ENCODE data around the gene KCNB1.

KCNB1 gene

DNA sequence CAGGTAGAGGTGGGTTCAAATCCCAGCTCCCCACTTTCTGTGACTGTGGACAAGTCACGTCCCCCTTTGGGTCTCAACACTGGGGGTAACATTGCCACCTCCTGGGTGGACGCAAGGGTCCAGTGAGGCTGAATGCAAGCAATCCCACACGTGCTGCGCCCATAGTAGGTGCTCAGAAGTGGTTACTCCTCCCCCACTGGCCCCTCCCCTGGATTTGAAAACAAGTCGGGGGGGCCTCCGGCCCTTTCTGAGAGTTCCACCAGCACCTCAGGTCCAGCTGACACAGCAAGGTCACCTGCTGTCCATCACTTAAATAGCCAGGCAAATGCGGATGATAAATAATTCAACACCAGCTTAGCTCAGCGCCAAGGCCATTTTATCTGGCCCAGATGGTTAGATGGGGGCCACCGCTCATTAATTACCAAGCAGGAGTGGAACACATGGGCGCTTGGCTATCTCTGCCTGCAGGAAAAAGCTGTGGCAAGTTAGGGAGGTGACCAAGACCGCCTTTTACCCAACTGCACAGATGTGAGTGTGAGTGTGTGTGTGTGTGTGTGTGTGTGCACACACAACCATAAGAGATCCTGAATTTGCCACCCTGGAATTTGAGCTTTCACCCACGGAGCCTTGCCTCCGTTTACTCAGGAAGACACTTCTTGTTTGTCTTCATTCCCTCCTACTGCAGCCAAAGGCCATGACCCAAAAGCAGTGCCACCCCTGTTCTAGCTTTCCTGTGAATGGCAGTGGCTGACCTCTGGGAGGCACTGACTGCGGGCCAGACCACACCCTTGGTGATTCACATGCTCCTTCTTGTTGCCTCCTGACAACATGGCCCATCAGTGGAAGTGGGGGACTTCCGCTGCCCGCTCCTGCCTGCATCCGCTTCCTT, 34.7 kb upstream of the KCNB1 start:
- H3K4me3 ChIP-seq (ENCODE audit: low read depth, low read length) = no peak overlapping the region
- TF ChIP-seq POLR2A (IDR thresholded peaks at IDR 0.05; ENCODE audit: extremely low read depth, insufficient read length) (no peak), MYC (IDR thresholded peaks at IDR 0.05; ENCODE audit: low read depth, low read length) (no peak)
- TF ChIP-seq, protein P1, sequence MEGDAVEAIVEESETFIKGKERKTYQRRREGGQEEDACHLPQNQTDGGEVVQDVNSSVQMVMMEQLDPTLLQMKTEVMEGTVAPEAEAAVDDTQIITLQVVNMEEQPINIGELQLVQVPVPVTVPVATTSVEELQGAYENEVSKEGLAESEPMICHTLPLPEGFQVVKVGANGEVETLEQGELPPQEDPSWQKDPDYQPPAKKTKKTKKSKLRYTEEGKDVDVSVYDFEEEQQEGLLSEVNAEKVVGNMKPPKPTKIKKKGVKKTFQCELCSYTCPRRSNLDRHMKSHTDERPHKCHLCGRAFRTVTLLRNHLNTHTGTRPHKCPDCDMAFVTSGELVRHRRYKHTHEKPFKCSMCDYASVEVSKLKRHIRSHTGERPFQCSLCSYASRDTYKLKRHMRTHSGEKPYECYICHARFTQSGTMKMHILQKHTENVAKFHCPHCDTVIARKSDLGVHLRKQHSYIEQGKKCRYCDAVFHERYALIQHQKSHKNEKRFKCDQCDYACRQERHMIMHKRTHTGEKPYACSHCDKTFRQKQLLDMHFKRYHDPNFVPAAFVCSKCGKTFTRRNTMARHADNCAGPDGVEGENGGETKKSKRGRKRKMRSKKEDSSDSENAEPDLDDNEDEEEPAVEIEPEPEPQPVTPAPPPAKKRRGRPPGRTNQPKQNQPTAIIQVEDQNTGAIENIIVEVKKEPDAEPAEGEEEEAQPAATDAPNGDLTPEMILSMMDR (IDR thresholded peaks at IDR 0.05; ENCODE audit: low read depth, low read length) = no peak
- TF ChIP-seq, protein P2, sequence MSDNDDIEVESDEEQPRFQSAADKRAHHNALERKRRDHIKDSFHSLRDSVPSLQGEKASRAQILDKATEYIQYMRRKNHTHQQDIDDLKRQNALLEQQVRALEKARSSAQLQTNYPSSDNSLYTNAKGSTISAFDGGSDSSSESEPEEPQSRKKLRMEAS (IDR thresholded peaks at IDR 0.05; ENCODE audit: low read depth, low read length) = no peak
- no peak for DNase-seq (ENCODE audit: low read depth)

DNA sequence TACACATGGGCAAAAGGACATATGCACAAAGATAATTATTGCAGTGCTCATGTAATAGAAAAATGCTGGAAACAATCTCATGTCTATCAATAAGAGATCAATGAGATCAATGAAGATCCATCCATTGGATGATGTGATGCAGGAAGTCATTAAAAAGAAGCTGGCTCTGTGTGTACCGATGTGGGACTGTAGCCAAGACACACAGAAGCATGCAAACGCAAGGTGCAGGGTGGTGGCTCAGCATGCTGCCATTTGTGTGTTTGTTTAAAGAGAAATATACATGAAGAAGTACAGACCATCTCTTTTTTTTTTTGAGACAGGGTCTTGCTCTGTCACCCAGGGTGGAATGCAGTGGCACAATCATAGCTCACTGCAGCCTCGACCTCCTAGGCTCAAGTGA, 33.1 kb upstream of the KCNB1 start:
- DNase-seq (ENCODE audit: low read depth) = no peak
- TF ChIP-seq MYC (IDR thresholded peaks at IDR 0.05; ENCODE audit: low read depth, low read length) (no peak), POLR2A (IDR thresholded peaks at IDR 0.05; ENCODE audit: extremely low read depth, insufficient read length) (no peak)
- TF ChIP-seq, protein P1 (IDR thresholded peaks at IDR 0.05; ENCODE audit: low read depth, low read length) = no peak
- TF ChIP-seq, protein P2 (IDR thresholded peaks at IDR 0.05; ENCODE audit: low read depth, low read length) = no peak
- no peak overlapping the region for H3K4me3 ChIP-seq (ENCODE audit: low read depth, low read length)

DNA sequence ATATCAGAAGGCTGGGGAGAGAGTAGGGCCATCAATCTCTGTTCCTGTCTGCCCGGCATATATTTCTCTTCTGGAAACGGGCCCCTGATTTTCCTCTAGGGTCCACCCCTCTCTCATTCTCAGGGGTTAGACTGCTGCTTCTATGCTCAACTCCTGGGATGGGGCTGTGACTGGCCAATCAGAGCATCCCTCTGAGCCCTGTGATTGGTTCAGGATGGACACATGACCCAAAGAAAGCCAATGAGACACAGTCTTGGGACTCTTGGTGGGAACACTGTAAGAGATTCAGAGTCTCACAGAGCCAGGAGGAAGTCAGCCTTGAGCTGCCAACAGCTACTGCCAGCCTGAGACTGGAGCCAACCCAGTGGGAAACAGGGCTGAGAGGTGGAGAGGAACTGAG, 31.0 kb upstream of the KCNB1 start:
- TF ChIP-seq, protein P1 (IDR thresholded peaks at IDR 0.05; ENCODE audit: low read depth, low read length) = no peak
- no peak for TF ChIP-seq POLR2A (IDR thresholded peaks at IDR 0.05; ENCODE audit: extremely low read depth, insufficient read length)
- TF ChIP-seq MYC (IDR thresholded peaks at IDR 0.05; ENCODE audit: low read depth, low read length) = no peak
- TF ChIP-seq, protein P2 (IDR thresholded peaks at IDR 0.05; ENCODE audit: low read depth, low read length) = no peak
- peak; percentile 25 for DNase-seq (ENCODE audit: low read depth)
- no peak overlapping the region for H3K4me3 ChIP-seq (ENCODE audit: low read depth, low read length)

DNA sequence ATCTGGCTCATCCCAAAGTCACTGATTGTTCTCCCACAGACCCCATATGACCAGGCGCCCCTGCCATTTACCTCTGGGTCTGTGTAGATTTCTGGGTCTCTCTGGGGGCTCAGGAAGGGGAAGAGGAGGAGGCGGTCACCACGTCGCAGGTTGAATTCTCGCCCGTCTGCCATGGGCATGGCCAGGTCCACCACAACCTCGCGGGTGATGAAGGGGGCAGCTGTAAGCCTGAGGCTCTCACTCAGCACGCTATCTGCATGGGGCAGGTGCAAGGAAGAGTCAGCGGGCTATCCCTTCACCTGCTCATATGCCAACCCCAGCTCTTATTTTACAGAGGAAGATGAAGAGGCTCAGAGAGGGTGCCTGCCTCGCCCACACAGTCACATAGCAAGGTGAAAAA, 30.5 kb upstream of the KCNB1 start:
- DNase-seq (ENCODE audit: low read depth) = no peak
- TF ChIP-seq, protein P2 (IDR thresholded peaks at IDR 0.05; ENCODE audit: low read depth, low read length) = no peak
- TF ChIP-seq POLR2A (IDR thresholded peaks at IDR 0.05; ENCODE audit: extremely low read depth, insufficient read length) = no peak
- TF ChIP-seq, protein P1 (IDR thresholded peaks at IDR 0.05; ENCODE audit: low read depth, low read length) = no peak
- no peak for TF ChIP-seq MYC (IDR thresholded peaks at IDR 0.05; ENCODE audit: low read depth, low read length)
- H3K4me3 ChIP-seq (ENCODE audit: low read depth, low read length) = no peak overlapping the region

DNA sequence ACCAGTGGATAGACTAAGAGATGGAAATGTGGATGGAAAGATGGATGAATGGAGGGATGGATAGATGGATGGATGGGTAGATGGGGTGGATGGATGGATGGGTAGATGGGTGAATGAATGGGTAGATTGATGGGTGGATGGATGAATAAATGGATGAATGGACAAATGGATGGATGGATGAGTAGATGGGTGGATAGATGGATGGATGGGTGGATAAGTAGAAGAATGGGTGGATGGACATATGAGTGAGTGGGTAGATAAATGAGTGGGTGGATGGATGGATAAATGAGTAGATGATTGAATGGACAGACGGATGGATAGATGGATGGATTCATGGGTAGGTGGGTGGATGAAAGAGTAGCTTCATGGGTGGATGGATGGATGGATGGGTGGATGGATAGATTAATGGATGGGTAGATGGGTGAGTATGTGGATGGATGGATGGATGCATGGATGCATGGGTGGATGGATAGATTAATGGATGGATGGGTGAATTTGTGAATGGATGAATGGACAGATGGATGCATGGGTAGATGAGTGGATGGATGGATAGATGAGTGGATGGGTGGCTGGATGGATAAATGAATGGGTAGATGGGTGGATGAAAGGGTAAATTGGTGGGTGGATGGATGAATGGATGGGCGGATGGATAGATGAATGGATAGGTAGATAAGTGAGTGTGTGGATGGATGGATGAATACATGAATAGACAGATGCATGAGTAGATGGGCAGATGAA, 29.5 kb upstream of the KCNB1 start:
- DNase-seq (ENCODE audit: low read depth) = no peak
- no peak for TF ChIP-seq POLR2A (IDR thresholded peaks at IDR 0.05; ENCODE audit: extremely low read depth, insufficient read length)
- TF ChIP-seq, protein P2 (IDR thresholded peaks at IDR 0.05; ENCODE audit: low read depth, low read length) = no peak
- TF ChIP-seq, protein P1 (IDR thresholded peaks at IDR 0.05; ENCODE audit: low read depth, low read length) = no peak
- TF ChIP-seq MYC (IDR thresholded peaks at IDR 0.05; ENCODE audit: low read depth, low read length) = no peak
- H3K4me3 ChIP-seq (ENCODE audit: low read depth, low read length) = no peak overlapping the region

Measured in NB4 (cell line).